GM19238 (cell line): ENCODE results near the gene RHOC.
"Not testable (repeated sequence)": the region's sequence is repeated elsewhere in the genome, so short reads cannot be mapped to it uniquely, and the experiment has no call there.

Experiments used
- DNase-seq: peaks from one replicate; pipeline ENCODE4 v3.0.0; 2011; ENCODE audit warnings: low spot score; ENCODE audit not compliant: insufficient read length

RHOC gene

GRCh38 chr1:112706505-112707220 is at the start of gene RHOC:
RHOC (minus strand) TSS chr1:112707127; CDS start chr1:112703799, 3,328 bp downstream.
- peak; percentile 88 for DNase-seq

GRCh38 chr1:112754116-112754628 is 47.2 kb upstream of the RHOC start:
- DNase-seq = no peak

- DNase-seq = no peak
Measured at GRCh38 chr1:112748396-112748795, 41.5 kb upstream of the RHOC start.

GRCh38 chr1:112744009-112744578 is 37.2 kb upstream of the RHOC start:
- DNase-seq = no peak

GRCh38 chr1:112743174-112744008 is 36.5 kb upstream of the RHOC start:
- DNase-seq = no peak

- DNase-seq = no peak
Measured at GRCh38 chr1:112737573-112737972, 30.6 kb upstream of the RHOC start.

GRCh38 chr1:112735752-112736151 is 28.8 kb upstream of the RHOC start:
- no peak for DNase-seq

GRCh38 chr1:112731451-112731850 is 24.5 kb upstream of the RHOC start:
- DNase-seq = no peak

- no peak for DNase-seq
Measured at GRCh38 chr1:112729909-112730308, 23.0 kb upstream of the RHOC start.

GRCh38 chr1:112729011-112729410 is 22.1 kb upstream of the RHOC start:
- DNase-seq = not testable (repeated sequence)

- DNase-seq = not testable (repeated sequence)
Measured at GRCh38 chr1:112728306-112728971, 21.5 kb upstream of the RHOC start.

- DNase-seq = no peak
Measured at GRCh38 chr1:112727716-112728115, 20.8 kb upstream of the RHOC start.

GRCh38 chr1:112724240-112724639 is 17.3 kb upstream of the RHOC start:
- DNase-seq = not testable (repeated sequence)

- DNase-seq = no peak
Measured at GRCh38 chr1:112723511-112723839, 16.5 kb upstream of the RHOC start.

- no peak for DNase-seq
Measured at GRCh38 chr1:112722601-112723510, 15.9 kb upstream of the RHOC start.

GRCh38 chr1:112721966-112722524 is 15.1 kb upstream of the RHOC start:
- DNase-seq = no peak

- not testable (repeated sequence) for DNase-seq
Measured at GRCh38 chr1:112721294-112721693, 14.4 kb upstream of the RHOC start.

- no peak for DNase-seq
Measured at GRCh38 chr1:112720800-112721199, 13.9 kb upstream of the RHOC start.

GRCh38 chr1:112719706-112720105 is 12.8 kb upstream of the RHOC start:
- no peak for DNase-seq
